ENCODE data around the gene PLVAP. TPM values are rescaled to one million over a fixed set of nuclear protein-coding genes. Genes with fewer than 3 reads are reported as not detected.

Gene PLVAP
- total and polyA plus RNA-seq, 5 donors from 2014 or later = not detected

- Mint-ChIP-seq H3K9me3 (peaks cover 0 to 3% (median 0%) of the 10 kb centered on the region in 7 donors), H3K27ac (peak overlapping the region in 1 of 3 donors; percentile 51), H3K27me3 (peaks cover 23% of the 10 kb centered on the region), H3K4me1 (peaks cover 0 to 24% (median 15%) of the 10 kb centered on the region in 4 donors), H3K4me3 (peak overlapping the region; percentile 37 to 91 (median 75)), H3K36me3 (no peaks in the 10 kb centered on the region)
- Histone ChIP-seq H3K9me3 (ENCODE audit: control insufficient read depth in 2 of 2, low read length in 2 of 2) (peaks cover 0 to 2% of the 10 kb centered on the region in 2 experiments), H3K36me3 (ENCODE audit: control insufficient read depth, insufficient read depth, low read length) (no peaks in the 10 kb centered on the region), H3K27ac (ENCODE audit: insufficient read depth, low read length, poor library complexity, severe bottlenecking) (no peak overlapping the region), H3K27me3 (ENCODE audit: control insufficient read depth, insufficient read depth, low read length) (peaks cover 6% of the 10 kb centered on the region), H3K4me3 (ENCODE audit: low read depth, low read length) (peak overlapping the region; percentile 51), H3K4me1 (ENCODE audit: control insufficient read depth, insufficient read depth, low read length, poor library complexity, severe bottlenecking) (peaks cover 28% of the 10 kb centered on the region)
- DNase-seq (no peak), ATAC-seq (ENCODE audit: low read depth in 2 of 2) (no peak)
Observed at GRCh38 chr19:17389957-17390664, 13.0 kb upstream of the PLVAP start.

GRCh38 chr19:17389288-17389687 is 12.1 kb upstream of the PLVAP start:
- H3K9me3 Mint-ChIP-seq = peaks cover 0 to 3% (median 0%) of the 10 kb centered on the region in 7 donors
- ATAC-seq (ENCODE audit: low read depth in 2 of 2) = no peak

GRCh38 chr19:17385878-17386611 is 8.9 kb upstream of the PLVAP start:
- H3K9me3 Mint-ChIP-seq = peaks cover 0 to 3% (median 0%) of the 10 kb centered on the region in 7 donors
- DNase-seq (peak; percentile 33 to 66 (median 54)), ATAC-seq (ENCODE audit: low read depth in 2 of 2) (peak; percentile 46 to 56)
- H3K27me3 Mint-ChIP-seq = peaks cover 13% of the 10 kb centered on the region
- Histone ChIP-seq H3K9me3 (ENCODE audit: control insufficient read depth in 2 of 2, low read length in 2 of 2) (peaks cover 0 to 2% of the 10 kb centered on the region in 2 experiments), H3K27ac (ENCODE audit: insufficient read depth, low read length, poor library complexity, severe bottlenecking) (no peak overlapping the region), H3K4me1 (ENCODE audit: control insufficient read depth, insufficient read depth, low read length, poor library complexity, severe bottlenecking) (peaks cover 14% of the 10 kb centered on the region), H3K4me3 (ENCODE audit: low read depth, low read length) (no peak overlapping the region), H3K27me3 (ENCODE audit: control insufficient read depth, insufficient read depth, low read length) (peaks cover 4% of the 10 kb centered on the region), H3K36me3 (ENCODE audit: control insufficient read depth, insufficient read depth, low read length) (no peaks in the 10 kb centered on the region)
- peaks cover 0 to 18% (median 11%) of the 10 kb centered on the region in 4 donors for H3K4me1 Mint-ChIP-seq
- H3K4me3 Mint-ChIP-seq = peak overlapping the region in 2 of 4 donors; percentile 19 to 76
- no peaks in the 10 kb centered on the region for H3K36me3 Mint-ChIP-seq
- H3K27ac Mint-ChIP-seq = no peak overlapping the region

More at GRCh38 chr19:17389288-17389687, 12.1 kb upstream of the PLVAP start:
- Mint-ChIP-seq H3K36me3 (no peaks in the 10 kb centered on the region), H3K4me1 (peaks cover 0 to 19% (median 11%) of the 10 kb centered on the region in 4 donors), H3K27ac (no peak overlapping the region), H3K27me3 (peaks cover 16% of the 10 kb centered on the region), H3K4me3 (peak overlapping the region in 3 of 4 donors; percentile 3 to 45 (median 26))
- Histone ChIP-seq H3K4me3 (ENCODE audit: low read depth, low read length) (no peak overlapping the region), H3K27me3 (ENCODE audit: control insufficient read depth, insufficient read depth, low read length) (peaks cover 6% of the 10 kb centered on the region), H3K27ac (ENCODE audit: insufficient read depth, low read length, poor library complexity, severe bottlenecking) (no peak overlapping the region), H3K36me3 (ENCODE audit: control insufficient read depth, insufficient read depth, low read length) (no peaks in the 10 kb centered on the region), H3K4me1 (ENCODE audit: control insufficient read depth, insufficient read depth, low read length, poor library complexity, severe bottlenecking) (peaks cover 23% of the 10 kb centered on the region), H3K9me3 (ENCODE audit: control insufficient read depth in 2 of 2, low read length in 2 of 2) (peaks cover 0 to 2% of the 10 kb centered on the region in 2 experiments)
- no peak for DNase-seq

GRCh38 chr19:17380426-17381138 is 3.4 kb upstream of the PLVAP start:
- H3K4me3 ChIP-seq (ENCODE audit: low read depth, low read length) = no peak overlapping the region
- H3K36me3 ChIP-seq (ENCODE audit: control insufficient read depth, insufficient read depth, low read length) = no peaks in the 10 kb centered on the region
- ATAC-seq (ENCODE audit: low read depth in 2 of 2) = no peak
- no peaks in the 10 kb centered on the region for H3K27me3 ChIP-seq (ENCODE audit: control insufficient read depth, insufficient read depth, low read length)
- H3K27ac Mint-ChIP-seq = no peak overlapping the region
- peaks cover 4% of the 10 kb centered on the region for H3K36me3 Mint-ChIP-seq
- peaks cover 33% of the 10 kb centered on the region for H3K27me3 Mint-ChIP-seq
- H3K4me1 Mint-ChIP-seq = peaks cover 4 to 11% (median 8%) of the 10 kb centered on the region in 4 donors
- no peak for DNase-seq
- H3K4me3 Mint-ChIP-seq = peak overlapping the region in 2 of 4 donors; percentile 21 to 51
- peaks cover 5% of the 10 kb centered on the region for H3K4me1 ChIP-seq (ENCODE audit: control insufficient read depth, insufficient read depth, low read length, poor library complexity, severe bottlenecking)
- H3K27ac ChIP-seq (ENCODE audit: insufficient read depth, low read length, poor library complexity, severe bottlenecking) = no peak overlapping the region
- H3K9me3 Mint-ChIP-seq = peaks cover 0 to 2% (median 0%) of the 10 kb centered on the region in 7 donors
- H3K9me3 ChIP-seq (ENCODE audit: control insufficient read depth in 2 of 2, low read length in 2 of 2) = no peaks in the 10 kb centered on the region

GRCh38 chr19:17379221-17379631 is 2.1 kb upstream of the PLVAP start:
- DNase-seq = no peak
- Mint-ChIP-seq H3K4me1 (peaks cover 4 to 11% (median 8%) of the 10 kb centered on the region in 4 donors), H3K27me3 (peaks cover 38% of the 10 kb centered on the region), H3K27ac (no peak overlapping the region), H3K4me3 (no peak overlapping the region), H3K36me3 (peaks cover 4% of the 10 kb centered on the region), H3K9me3 (peaks cover 0 to 2% (median 0%) of the 10 kb centered on the region in 7 donors)
- Histone ChIP-seq H3K9me3 (ENCODE audit: control insufficient read depth in 2 of 2, low read length in 2 of 2) (no peaks in the 10 kb centered on the region), H3K27ac (ENCODE audit: insufficient read depth, low read length, poor library complexity, severe bottlenecking) (no peak overlapping the region), H3K4me3 (ENCODE audit: low read depth, low read length) (no peak overlapping the region), H3K27me3 (ENCODE audit: control insufficient read depth, insufficient read depth, low read length) (no peaks in the 10 kb centered on the region), H3K36me3 (ENCODE audit: control insufficient read depth, insufficient read depth, low read length) (no peaks in the 10 kb centered on the region), H3K4me1 (ENCODE audit: control insufficient read depth, insufficient read depth, low read length, poor library complexity, severe bottlenecking) (peaks cover 5% of the 10 kb centered on the region)
- no peak for ATAC-seq (ENCODE audit: low read depth in 2 of 2)

GRCh38 chr19:17378271-17378670 is 1.1 kb upstream of the PLVAP start:
- no peak overlapping the region for H3K27ac Mint-ChIP-seq
- ATAC-seq (ENCODE audit: low read depth in 2 of 2) (no peak), DNase-seq (no peak)
- Histone ChIP-seq H3K9me3 (ENCODE audit: control insufficient read depth in 2 of 2, low read length in 2 of 2) (no peaks in the 10 kb centered on the region), H3K27me3 (ENCODE audit: control insufficient read depth, insufficient read depth, low read length) (no peaks in the 10 kb centered on the region), H3K4me1 (ENCODE audit: control insufficient read depth, insufficient read depth, low read length, poor library complexity, severe bottlenecking) (peaks cover 5% of the 10 kb centered on the region), H3K27ac (ENCODE audit: insufficient read depth, low read length, poor library complexity, severe bottlenecking) (no peak overlapping the region), H3K4me3 (ENCODE audit: low read depth, low read length) (no peak overlapping the region), H3K36me3 (ENCODE audit: control insufficient read depth, insufficient read depth, low read length) (no peaks in the 10 kb centered on the region)
- peaks cover 4 to 11% (median 8%) of the 10 kb centered on the region in 4 donors for H3K4me1 Mint-ChIP-seq
- H3K27me3 Mint-ChIP-seq = peaks cover 43% of the 10 kb centered on the region
- peaks cover 0 to 2% (median 0%) of the 10 kb centered on the region in 7 donors for H3K9me3 Mint-ChIP-seq
- H3K36me3 Mint-ChIP-seq = peaks cover 4% of the 10 kb centered on the region
- H3K4me3 Mint-ChIP-seq = no peak overlapping the region

GRCh38 chr19:17370026-17370587 is 7.0 kb downstream of the PLVAP start:
- H3K27ac ChIP-seq (ENCODE audit: insufficient read depth, low read length, poor library complexity, severe bottlenecking) = no peak overlapping the region
- Mint-ChIP-seq H3K4me3 (no peak overlapping the region), H3K27ac (no peak overlapping the region), H3K27me3 (peaks cover 18% of the 10 kb centered on the region), H3K4me1 (peaks cover 0 to 4% (median 0%) of the 10 kb centered on the region in 4 donors), H3K9me3 (no peaks in the 10 kb centered on the region), H3K36me3 (no peaks in the 10 kb centered on the region)
- H3K4me3 ChIP-seq (ENCODE audit: low read depth, low read length) = no peak overlapping the region
- H3K36me3 ChIP-seq (ENCODE audit: control insufficient read depth, insufficient read depth, low read length) = no peaks in the 10 kb centered on the region
- ATAC-seq (ENCODE audit: low read depth in 2 of 2) (peak in 1 of 2 donors; percentile 22), DNase-seq (no peak)
- H3K27me3 ChIP-seq (ENCODE audit: control insufficient read depth, insufficient read depth, low read length) = no peaks in the 10 kb centered on the region
- H3K9me3 ChIP-seq (ENCODE audit: control insufficient read depth in 2 of 2, low read length in 2 of 2) = no peaks in the 10 kb centered on the region
- no peaks in the 10 kb centered on the region for H3K4me1 ChIP-seq (ENCODE audit: control insufficient read depth, insufficient read depth, low read length, poor library complexity, severe bottlenecking)
